Brain microvascular endothelial cell (primary cell): ENCODE results near the gene PAGR1.

Experiments used
- DNase-seq: peaks from one replicate; pipeline ENCODE4 v3.0.0-alpha.2; 2020
- H3K27ac ChIP-seq: fragments of 250-450 bp; sonication (Bioruptor Pico); 2 replicates; pipeline ENCODE4 v1.5.1; 2020; ENCODE audit warnings: mild to moderate bottlenecking, moderate library complexity
- H3K27me3 ChIP-seq: fragments of 250-450 bp; sonication (Bioruptor Pico); replicated peaks from 2 replicates; pipeline ENCODE4 v1.5.1; 2020; ENCODE audit warnings: mild to moderate bottlenecking
- H3K36me3 ChIP-seq: fragments of 250-450 bp; sonication (Bioruptor Pico); replicated peaks from 2 replicates; pipeline ENCODE4 v1.5.1; 2020; ENCODE audit warnings: mild to moderate bottlenecking
- H3K4me3 ChIP-seq: 2 replicates; pipeline ENCODE4 v1.5.1; 2011; ENCODE audit warnings: low read depth, mild to moderate bottlenecking, control low read depth, low read length, moderate library complexity
- in situ Hi-C: cut with HindIII; loops from 2 replicates; pipeline ENCODE4 v1.10.0; 2017; ENCODE audit warnings: low sequenced_read_pairs, low pct_ligation_motif_present
- TF ChIP-seq, protein P1 (sequence below): IDR thresholded peaks from 2 replicates; pipeline ENCODE4 v1.5.1; 2011; ENCODE audit warnings: low read depth, mild to moderate bottlenecking, moderate library complexity, low read length, control low read depth, inconsistent platforms; ENCODE audit errors: missing control alignments

Gene PAGR1

GRCh38 chr16:29809031-29809747 is 6.8 kb upstream of the PAGR1 start:
- no peak for DNase-seq
- Histone ChIP-seq H3K27ac (no peak overlapping the region), H3K36me3 (peaks cover 9% of the 10 kb centered on the region), H3K4me3 (peak overlapping the region; percentile 68), H3K27me3 (no peaks in the 10 kb centered on the region)
- in situ Hi-C loops: no loop called here
- TF ChIP-seq, protein P1, sequence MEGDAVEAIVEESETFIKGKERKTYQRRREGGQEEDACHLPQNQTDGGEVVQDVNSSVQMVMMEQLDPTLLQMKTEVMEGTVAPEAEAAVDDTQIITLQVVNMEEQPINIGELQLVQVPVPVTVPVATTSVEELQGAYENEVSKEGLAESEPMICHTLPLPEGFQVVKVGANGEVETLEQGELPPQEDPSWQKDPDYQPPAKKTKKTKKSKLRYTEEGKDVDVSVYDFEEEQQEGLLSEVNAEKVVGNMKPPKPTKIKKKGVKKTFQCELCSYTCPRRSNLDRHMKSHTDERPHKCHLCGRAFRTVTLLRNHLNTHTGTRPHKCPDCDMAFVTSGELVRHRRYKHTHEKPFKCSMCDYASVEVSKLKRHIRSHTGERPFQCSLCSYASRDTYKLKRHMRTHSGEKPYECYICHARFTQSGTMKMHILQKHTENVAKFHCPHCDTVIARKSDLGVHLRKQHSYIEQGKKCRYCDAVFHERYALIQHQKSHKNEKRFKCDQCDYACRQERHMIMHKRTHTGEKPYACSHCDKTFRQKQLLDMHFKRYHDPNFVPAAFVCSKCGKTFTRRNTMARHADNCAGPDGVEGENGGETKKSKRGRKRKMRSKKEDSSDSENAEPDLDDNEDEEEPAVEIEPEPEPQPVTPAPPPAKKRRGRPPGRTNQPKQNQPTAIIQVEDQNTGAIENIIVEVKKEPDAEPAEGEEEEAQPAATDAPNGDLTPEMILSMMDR: no peak

DNA sequence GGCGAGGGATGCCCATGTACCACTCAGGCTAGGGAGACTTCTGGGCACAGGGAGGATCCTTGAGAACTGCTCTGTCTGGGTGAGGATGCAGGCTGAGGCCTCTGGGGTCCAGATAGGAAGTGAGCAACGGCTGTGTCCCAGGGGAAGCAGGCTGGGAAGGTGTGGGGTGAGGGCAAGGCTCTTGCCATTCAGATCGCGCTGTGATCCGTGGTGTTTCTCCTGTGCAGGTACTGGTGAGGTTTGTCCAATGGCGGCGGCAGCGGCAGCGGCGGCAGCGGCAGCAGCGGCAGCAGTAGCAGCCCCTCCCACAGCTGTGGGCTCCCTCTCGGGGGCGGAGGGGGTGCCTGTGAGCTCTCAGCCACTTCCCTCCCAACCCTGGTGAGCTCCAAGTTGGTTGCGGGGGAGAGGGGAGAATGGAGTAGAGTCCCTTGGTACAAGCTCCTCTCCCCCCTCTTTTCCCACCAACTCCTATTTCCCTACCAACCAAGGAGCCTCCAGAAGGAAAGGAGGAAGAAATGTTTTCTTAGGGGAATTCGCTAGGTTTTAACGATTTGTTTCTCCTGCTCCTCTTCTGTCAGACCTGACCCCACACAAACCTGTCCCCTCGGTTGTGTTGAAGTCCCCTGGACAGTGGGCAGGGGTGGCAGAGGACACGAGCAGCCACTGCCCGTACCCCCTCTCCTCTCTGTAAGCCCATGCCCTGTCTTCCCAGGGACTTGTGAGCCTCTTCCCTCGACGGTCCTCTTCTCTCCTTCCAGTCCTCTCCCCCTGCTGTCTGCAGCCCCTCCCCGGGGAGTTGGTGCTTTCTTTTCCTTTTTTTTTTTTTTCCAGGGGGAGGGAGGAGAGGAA is 5.9 kb upstream of the PAGR1 start:
- Histone ChIP-seq H3K27ac (no peak overlapping the region), H3K4me3 (peak overlapping the region; percentile 27), H3K27me3 (no peaks in the 10 kb centered on the region), H3K36me3 (peaks cover 9% of the 10 kb centered on the region)
- TF ChIP-seq, protein P1: no peak
- DNase-seq: no peak
- in situ Hi-C loops: no loop called here

DNA sequence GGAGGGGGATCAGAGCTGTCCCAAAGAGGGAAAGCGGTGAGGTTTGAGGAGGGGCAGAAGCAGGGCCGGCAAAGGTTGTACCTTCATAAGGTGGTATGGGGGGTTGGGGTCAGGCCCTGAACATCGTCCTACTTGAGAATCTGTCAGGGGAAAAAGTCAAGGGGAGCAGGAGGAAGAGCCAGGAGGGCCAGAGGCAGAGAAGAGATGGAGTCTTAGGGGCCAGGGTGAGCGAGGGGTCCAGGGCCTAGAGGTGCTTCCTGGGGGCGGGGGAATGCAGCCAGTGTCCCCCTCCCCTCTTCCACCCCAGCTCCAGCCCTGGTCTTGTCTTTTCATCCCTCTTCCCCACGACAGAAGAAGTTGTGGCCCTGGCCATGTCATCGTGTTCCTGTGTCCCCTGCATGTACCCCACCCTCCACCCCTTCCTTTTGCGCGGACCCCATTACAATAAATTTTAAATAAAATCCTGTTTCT is 5.2 kb upstream of the PAGR1 start:
- H3K27ac ChIP-seq: no peak overlapping the region
- peaks cover 9% of the 10 kb centered on the region for H3K36me3 ChIP-seq

GRCh38 chr16:29811170-29811895 is 4.6 kb upstream of the PAGR1 start:
- Histone ChIP-seq H3K4me3 (peak overlapping the region; percentile 55), H3K27me3 (no peaks in the 10 kb centered on the region), H3K27ac (no peak overlapping the region), H3K36me3 (peaks cover 9% of the 10 kb centered on the region)
- peak; percentile 96 for DNase-seq
- in situ Hi-C loops: no loop called here
- TF ChIP-seq, protein P1: no peak

More for the DNA sequence above, 5.2 kb upstream of the PAGR1 start:
- no peak overlapping the region for H3K4me3 ChIP-seq
- H3K27me3 ChIP-seq: no peaks in the 10 kb centered on the region
- no peak for DNase-seq
- in situ Hi-C loops: no loop called here
- TF ChIP-seq, protein P1: no peak

- Histone ChIP-seq H3K4me3 (peak within 1 kb of the TSS; percentile 55), H3K27ac (no peak within 1 kb of the TSS), H3K27me3 (no peaks in the 10 kb centered on the region), H3K36me3 (peaks cover 9% of the 10 kb centered on the region)
- no peak for DNase-seq
- TF ChIP-seq, protein P1: no peak
- in situ Hi-C loops: no loop called here
Observed at GRCh38 chr16:29811896-29812665, 3.9 kb upstream of the PAGR1 start, which contains the start of gene PRRT2. TSS of gene PRRT2 (plus strand) at chr16:29812193. CDS start at chr16:29813055, 862 bp downstream.
